HG03378 (cell line): ENCODE measurements around the gene CNTLN.
"Not testable (repeated sequence)": the region's sequence is repeated elsewhere in the genome, so short reads cannot be mapped to it uniquely, and the experiment has no call there.

Experiments
- ATAC-seq: cut with Tn5 transposase; IDR thresholded peaks from one replicate; pipeline ENCODE4 v1.9.1; 2021; ENCODE audit warnings: mild to moderate bottlenecking, moderate library complexity; ENCODE audit not compliant: unreplicated experiment

The CNTLN gene

GRCh38 chr9:17490110-17490509, 355.3 kb downstream of the CNTLN start:
- no peak for ATAC-seq

- no peak for ATAC-seq
These were observed 356.9 kb downstream of the CNTLN start for GRCh38 chr9:17491780-17492179.

- no peak for ATAC-seq
These were observed 368.4 kb downstream of the CNTLN start for GRCh38 chr9:17503196-17503595.

- no peak for ATAC-seq
These were observed 374.3 kb downstream of the CNTLN start for GRCh38 chr9:17509151-17509550.

GRCh38 chr9:17509701-17510100, 374.9 kb downstream of the CNTLN start:
- ATAC-seq: no peak

DNA sequence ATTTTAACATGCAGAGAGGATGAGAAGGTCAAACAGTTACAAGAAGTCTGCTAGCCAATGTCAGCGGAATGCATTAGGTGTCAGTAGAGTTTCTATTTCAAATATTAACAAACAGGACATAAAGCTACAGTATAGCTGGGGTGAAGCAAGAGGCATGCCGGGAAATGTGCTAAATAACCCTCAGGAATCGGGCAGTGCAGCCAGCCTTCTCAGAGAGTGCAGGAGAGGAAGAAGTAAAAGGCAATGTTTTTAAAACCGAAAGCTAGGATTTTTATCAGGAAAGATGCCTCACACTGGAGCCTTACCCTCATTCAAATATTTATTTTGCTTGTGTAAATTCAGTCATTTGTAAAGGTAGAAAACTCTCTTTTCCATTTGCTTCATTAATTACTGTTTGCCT, 384.9 kb downstream of the CNTLN start:
- ATAC-seq: no peak

DNA sequence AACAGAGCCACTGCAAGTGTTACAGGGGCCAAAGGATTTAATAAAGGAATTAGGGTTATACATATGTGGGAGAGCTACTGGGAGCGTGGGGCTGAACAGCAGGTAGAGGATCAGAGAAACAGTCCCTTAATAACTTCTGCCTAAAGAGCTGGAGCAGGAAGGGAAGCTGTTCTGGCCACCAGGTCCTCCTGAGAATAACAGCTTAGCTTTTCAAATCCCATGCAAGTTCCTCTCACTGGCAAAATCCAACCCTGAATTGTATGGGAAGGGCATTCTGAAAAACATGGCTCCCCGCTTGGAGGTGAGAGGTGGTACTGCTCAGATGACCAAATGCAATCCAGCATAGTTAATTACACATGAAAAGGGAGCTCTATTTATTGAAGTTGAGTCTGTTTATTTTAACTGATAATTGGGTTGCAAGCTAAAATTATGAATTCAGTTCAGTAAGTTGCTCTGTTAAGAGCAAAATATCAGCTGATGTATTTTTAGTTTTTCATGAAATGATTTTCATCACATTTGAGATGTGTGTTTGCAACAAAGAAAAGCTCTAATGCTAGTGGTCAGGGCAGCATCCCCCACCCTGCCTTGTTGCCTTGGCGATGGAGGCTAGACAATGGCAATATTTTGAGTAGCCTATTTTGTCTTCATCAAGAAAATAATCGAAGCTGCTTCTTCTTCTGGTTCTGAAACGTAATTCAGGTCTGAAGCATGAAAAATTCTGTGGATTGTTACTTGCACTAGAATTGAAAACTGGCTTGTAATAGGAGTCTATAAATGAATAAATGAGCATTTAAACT, 385.6 kb downstream of the CNTLN start:
- ATAC-seq: no peak

DNA sequence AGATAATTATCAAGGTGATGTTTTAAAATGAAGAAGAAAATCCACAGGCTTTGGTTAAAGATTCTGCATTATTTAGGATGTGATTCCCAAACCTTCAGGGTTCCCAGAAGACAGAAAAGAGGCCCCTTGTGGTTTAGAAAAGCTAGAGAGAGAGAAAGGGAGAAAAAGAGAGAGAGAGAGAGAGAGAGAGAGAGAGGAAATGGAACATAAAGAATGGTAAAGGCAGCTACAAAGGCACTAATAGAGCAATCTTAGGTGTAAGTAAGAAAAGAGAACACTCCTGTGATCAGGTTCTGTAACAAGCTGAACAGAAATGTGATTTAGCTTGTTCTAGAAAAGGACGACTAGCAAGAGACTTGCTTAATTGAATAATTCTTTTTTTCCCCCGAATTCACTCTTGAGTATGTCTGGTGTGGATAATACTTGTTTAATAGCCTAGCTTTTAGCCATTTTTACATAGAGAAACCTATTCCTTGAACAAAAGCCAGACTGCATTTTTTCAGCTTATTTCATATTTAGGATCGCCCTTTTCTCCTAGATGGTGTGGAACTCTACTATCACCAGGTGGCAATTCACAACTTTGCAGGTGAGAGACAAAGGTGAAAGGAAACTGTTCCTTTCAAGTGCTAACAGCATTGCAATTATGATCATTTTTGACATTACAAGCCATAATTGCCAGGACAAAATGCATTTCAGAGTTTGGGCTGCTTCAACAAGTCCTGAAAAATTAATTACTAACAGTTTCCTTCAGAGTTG, 386.4 kb downstream of the CNTLN start:
- no peak for ATAC-seq

GRCh38 chr9:17526726-17527125, 391.9 kb downstream of the CNTLN start:
- not testable (repeated sequence) for ATAC-seq

GRCh38 chr9:17528859-17529258, 394.0 kb downstream of the CNTLN start:
- no peak for ATAC-seq

DNA sequence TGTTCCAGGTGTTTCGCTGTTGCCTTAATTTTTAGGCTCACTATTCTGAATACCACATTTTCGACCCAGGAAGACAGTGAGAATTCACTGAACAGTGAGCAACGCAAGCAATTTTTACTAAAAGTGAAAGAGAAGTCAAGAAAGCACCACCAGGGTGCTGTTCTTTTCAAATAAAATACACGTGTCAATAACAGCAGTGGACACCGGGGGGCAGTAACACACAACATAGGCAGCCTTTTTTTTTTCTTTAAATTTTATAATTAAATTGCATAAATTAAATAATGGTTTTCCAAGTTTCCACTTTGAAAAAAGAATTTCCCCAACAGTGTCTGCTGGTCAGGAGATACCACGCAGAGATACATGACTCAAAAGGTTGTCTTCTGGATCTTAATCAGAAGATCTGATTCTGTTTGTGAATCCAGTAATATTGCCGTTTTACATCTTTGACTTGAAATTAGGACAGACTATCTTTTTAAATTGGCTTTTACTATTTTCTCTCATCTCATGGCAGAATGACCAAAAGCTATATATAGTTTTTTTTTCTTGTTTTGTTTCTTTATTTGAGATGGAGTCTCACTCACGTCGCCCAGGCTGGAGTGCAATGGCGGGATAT, 396.9 kb downstream of the CNTLN start:
- ATAC-seq: peak; percentile 89

GRCh38 chr9:17532461-17532860, 397.6 kb downstream of the CNTLN start:
- ATAC-seq: no peak

GRCh38 chr9:17535176-17535575, 400.3 kb downstream of the CNTLN start:
- no peak for ATAC-seq

GRCh38 chr9:17536027-17536426, 401.2 kb downstream of the CNTLN start:
- no peak for ATAC-seq

- no peak for ATAC-seq
These were observed 416.2 kb downstream of the CNTLN start for GRCh38 chr9:17551023-17551422.
